Skeletal muscle cell (primary cell): Measurements from ENCODE around the gene SLC10A7.
A peak's percentile ranks its signal among the peaks of the same experiment; 100 is the strongest.

Experiments
- DNase-seq: peaks from one replicate; pipeline ENCODE4 v3.0.0-alpha.2; 2010; ENCODE audit warnings: low read depth
- H3K4me3 ChIP-seq: 2 replicates; pipeline ENCODE4 v1.5.1; 2011; ENCODE audit warnings: low read depth, mild to moderate bottlenecking, control low read depth, low read length, moderate library complexity

Gene SLC10A7

DNA sequence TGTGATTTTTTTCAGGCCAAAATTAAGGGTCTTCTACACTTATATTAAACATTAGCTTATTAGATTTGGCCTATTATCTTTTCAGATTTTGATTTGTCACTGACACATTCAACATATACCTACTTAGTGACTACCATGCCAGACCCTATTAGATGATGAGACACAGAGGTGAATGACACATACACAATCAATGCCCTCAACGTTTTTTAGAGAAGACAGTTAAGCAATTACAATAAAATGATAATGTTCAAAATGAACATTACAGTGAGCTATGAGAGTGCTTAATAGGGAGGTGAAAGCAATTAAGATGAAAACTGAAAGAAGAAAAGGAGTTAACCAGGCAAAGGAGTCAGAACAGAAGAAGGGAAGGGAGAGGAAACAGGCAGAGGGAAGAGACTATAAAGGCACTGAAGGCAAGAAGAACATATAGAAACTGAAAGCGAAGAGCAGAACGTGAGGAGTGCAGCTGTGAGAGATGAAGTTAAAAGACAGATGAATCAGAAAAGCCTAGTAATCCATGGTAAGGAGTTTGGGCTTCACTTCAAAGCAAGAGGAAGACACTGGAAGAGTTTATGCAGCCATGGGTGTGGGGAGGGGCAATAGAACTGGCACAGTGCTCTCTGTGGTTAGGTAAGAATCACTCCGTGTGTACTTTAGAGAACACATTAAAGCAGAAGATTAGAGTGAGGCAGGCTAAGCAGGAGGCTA is 188.4 kb downstream of the SLC10A7 start:
- DNase-seq, result peak; percentile 83
- H3K4me3 ChIP-seq, result peak overlapping the region; percentile 4

DNA sequence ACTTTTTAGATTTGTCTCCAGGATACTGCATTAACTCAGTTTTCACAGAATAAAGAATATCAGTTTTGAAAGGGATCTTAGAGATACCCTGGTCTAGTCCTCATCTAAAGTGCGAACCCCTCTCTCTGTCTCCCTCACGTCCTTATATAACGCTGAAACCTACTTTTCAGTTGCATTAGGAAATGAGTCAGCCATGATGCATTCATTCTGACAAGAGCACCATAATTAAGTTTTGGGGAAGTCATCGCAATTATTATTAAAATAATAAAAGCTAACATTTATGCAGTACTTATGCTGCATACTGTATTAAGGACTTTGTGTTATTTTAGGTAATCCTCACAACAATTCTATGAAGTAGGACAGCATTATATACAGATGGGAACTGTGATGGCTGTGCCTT is 191.3 kb downstream of the SLC10A7 start:
- no peak overlapping the region for H3K4me3 ChIP-seq
- no peak for DNase-seq

DNA sequence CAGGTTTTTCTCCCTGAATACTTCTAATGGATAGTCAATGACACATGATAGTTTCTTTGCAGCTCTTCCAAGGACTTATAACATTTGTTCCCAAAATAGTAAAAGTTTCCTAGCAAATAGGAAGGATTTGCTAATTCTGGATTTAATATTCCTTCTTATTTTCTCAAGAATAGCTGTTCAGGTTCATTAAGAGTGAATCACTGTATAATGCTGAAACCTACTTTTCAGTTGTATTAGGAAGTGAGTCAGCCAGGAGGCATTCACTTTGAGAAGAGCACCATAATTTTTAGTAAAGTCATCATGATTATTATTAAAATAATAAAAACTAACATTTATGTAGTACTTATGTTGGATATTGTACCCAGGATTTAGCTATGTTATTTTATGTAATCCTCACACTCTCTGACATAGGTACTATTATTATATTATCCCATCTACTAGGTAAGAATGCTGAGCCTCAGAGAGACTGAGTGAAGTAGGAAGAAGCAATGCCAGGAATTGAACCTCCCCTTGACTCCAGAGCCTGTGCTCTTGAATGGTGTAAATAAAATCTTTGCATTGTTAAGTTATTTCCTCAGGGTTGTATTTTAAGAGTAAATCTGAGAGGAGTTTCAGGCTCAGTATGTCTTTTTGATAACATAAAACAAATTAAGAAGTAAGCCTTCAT is 192.6 kb downstream of the SLC10A7 start:
- no peak overlapping the region for H3K4me3 ChIP-seq
- peak; percentile 41 for DNase-seq

DNA sequence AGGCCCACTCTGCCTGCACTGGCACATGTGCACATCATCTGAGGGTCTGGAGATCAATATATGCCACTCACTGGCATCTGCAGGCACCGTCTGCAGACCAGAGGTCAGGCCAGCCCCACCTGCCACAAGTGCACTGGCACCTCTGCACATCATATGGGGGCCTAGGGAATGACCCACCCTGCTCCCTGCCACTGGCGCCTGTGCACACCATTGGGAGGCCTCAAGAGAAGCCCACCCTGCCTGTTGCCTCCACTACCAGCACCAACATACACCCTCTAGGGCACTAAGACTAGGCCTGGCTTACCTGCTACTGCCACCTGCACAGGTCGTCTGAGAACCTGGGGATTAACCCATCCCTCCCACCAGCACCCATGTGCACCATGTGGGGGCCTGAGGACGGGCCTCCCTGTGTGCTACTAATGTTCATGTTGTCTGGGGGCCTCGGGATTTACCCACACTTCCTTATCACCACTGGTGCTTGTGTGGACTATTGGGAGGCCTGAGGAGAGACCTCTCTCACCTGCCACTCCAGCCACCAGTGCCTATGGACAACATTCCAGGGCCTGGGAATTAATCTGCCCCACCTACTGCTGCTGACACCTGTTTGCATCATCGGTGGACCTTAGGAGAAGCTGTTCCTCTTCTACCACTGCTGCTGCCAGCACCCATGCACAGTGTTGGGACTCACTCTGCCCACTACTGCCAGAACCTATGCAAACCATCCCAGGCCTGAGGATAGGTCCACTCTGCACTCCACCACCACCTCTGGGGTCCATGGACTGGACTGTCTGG is 193.7 kb downstream of the SLC10A7 start:
- H3K4me3 ChIP-seq, result no peak overlapping the region
- DNase-seq, result no peak

DNA sequence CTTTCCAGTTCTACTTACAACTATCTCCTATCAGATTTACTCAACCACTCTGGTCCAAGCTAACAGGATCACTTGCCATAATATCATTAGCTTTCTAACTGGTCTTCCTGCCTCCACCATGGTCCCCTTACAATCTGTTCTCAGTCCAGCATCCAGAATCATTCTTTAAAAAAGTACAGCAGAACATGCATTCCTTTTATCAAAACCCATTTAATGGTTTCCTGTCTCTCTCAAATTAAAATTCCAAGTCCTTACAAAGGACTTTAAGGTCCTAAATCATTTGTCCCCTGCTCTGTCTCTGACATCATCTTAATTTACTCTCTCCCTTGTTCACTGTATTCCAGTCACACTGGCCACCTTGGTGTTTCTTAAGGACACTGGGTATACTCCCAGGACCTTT is 202.8 kb downstream of the SLC10A7 start:
- DNase-seq, result no peak
- no peak overlapping the region for H3K4me3 ChIP-seq

DNA sequence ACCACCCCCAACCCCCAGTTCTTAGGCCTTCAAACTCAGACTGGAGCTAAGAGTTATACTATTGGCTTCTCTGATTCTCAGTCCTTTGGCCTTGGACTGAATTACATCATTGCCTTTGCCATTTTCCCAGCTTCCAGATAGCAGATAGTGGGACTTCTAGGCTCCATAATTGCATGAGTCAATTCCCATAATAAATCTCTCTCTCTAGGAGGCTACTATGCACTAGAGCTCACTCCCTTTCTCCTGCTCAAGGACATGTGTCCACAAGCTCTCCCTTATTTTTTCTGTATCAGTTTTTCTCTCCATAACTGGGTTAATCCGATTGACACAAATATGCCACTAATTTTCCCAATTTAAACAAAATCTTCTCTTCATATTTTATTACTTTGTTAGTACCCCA is 204.0 kb downstream of the SLC10A7 start:
- DNase-seq, result no peak
- no peak overlapping the region for H3K4me3 ChIP-seq

DNA sequence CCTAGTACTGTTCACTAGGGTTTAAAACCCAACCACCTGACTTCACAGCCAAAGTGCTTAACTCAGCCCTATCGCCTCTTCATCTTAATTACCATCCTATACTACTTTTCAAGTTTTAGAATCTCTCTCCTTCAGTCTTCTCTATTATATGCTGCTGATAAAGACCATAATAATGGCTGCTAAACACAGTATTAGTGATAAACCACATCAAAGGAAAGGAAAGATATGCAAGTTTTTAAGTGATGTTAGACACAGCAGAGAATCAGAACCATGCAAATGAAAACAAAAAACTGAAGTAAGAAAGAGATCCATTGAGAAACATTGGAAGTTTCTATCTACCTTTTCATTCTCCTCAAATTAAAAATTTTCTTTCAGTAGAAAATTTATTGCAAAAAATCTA is 206.6 kb downstream of the SLC10A7 start:
- DNase-seq, result no peak
- H3K4me3 ChIP-seq, result no peak overlapping the region

DNA sequence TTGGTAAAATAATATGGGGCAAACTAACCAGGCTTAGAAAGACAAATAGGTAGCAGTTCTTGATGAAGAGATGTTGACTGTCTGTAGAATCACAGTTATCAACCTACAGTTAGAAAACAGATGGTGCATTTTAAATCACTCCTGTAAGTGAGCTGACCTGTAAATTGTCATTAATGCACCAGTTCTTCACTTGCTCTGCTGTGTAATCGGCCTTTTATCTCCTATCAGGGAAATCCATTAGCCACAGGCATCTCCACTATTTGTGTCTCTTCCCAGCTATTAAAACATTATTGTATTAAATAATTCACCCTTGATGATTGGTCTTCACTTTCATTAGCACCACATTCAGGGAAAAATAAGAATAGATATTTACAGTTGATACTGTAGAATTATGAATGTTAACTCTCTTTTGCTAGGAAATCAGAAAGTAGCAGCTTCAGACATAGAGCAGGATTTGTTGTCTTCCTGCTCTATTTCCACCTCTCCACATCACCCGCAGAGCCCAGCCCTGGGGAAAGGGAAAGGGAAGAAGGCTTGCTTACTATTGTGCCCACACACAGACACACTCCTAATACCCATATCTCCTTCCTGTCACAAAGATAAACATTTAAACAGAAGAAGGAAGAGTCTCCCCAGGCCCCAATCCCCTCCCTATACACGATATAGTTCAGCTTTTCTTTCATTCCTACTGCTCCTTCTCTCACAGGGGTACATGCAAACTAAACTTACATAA is 210.3 kb downstream of the SLC10A7 start:
- DNase-seq, result no peak
- no peak overlapping the region for H3K4me3 ChIP-seq

DNA sequence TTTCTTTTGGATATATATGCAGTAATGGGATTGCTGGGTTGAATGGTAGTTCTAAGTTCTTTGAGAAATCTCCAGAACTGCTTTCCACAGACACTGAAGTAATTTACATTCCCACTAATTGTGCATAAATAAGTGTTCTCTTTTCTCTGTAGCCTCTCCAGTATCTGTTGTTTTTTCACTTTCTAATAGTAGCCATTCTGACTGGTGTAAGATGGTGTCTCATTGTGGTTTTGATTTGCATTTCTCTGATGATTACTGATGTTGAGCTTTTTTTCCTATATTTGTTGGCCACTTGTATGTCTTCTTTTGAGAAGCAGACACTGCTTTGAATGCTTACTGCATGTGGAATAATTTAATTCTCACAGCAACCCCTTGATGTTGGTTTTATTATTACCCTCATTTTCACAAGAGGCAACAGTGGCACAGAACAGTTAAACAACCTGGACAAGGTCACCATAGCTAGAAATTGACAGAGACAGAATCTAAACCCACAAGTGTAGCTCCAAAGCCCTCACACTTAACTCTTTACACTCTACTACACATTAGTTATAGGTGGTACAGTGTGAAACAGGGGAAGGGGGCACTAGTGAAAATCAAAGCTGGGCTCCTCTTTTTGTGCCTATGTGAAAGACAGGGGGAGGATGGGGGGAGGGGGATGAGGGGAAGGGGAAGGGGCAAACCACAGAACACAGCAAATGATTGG is 211.3 kb downstream of the SLC10A7 start:
- DNase-seq, result no peak
- H3K4me3 ChIP-seq, result no peak overlapping the region

DNA sequence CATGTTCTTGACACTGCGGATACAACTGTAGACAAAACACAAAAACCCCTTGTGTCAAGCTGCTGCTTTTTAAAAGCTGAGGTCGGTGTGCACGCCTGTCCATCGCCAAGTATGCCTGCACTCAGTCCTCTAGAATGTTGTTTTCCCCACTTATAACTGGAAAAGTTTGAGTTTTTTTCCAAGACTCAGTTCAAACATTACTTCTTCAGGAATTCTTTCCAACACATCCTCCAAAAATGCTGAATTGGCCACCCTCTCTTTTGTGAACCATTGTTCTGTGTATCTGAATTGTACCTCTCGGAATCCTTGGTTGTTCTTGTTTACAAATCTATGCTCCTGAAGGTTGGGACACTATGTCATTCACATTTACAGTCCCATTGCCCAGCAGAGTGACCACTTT is 212.8 kb downstream of the SLC10A7 start:
- no peak for DNase-seq
- no peak overlapping the region for H3K4me3 ChIP-seq

DNA sequence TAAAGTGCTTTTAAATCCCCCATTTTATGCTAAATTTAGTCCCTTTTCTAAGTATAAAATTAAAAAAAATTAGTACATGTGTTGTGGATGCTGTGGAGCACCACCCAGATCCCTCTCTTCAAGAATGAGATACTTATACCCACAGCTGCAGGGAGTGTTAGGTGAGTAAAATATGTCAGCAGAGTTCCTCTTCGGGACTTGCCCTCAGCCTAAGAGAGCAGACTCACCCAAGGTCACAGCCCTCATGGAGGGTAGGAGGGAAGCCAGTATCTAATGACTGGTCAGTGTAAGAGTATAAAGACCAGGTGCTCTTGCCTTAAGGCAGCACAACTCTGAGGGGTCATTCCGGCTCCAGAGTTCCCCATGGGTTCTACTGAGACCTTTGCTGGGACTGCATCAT is 218.9 kb downstream of the SLC10A7 start:
- DNase-seq, result no peak
- H3K4me3 ChIP-seq, result no peak overlapping the region

DNA sequence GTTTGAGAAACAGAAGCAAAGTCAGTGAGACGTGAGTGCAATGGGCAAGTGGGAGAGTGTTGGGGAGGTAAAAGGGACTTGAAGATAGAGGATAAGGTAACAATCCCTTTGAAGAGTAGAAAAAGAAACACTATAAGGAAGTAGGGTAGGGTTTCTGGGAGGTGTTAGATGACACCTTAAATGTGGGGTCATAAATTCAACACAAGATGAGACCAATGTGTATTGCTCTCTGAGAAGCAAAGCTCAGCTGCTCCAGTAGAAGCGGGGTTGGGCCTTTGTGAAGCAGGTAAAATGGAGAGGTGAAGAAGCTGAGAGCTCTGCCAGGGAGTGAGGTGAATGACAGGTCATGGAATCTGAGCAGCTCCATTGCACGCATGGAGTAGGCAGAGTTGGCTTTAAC is 222.1 kb downstream of the SLC10A7 start:
- no peak overlapping the region for H3K4me3 ChIP-seq
- DNase-seq, result no peak

DNA sequence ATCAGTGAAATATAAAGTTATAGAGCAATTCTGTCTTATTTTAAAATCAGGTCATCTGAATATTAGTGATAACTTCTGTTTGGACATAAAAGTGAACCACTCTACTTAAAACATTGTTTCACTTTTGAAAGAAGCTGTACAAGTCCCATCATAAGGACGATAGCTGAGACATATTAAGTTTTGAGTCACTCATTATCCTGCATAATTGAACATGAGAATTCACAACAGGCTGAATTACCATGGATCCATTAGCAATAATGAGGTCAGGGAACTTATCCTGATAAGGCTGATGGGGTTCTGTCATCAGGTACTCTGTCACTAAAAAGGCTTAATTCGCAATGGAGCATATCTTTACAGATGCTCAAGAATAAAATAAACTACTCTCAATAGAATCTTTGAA is 227.0 kb downstream of the SLC10A7 start:
- no peak for DNase-seq
- H3K4me3 ChIP-seq, result no peak overlapping the region

DNA sequence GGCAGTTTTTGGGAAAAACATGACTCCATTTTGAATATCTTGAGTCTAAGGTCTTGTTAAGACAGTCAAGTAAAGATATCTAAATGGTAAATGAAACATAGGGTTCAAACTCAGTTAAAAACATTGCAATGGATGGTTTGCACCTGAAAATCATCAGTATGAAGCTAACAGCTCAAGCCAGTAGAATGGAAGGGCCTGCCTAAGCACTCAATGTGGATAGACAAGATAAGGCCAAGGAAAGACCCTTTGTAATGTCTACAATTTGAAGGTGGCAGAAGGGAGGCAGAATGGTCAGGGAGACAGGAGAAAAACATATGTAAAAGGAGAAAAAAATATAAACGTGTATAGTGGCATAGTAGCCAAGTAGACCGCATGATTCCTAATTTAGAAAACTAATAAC is 229.2 kb downstream of the SLC10A7 start:
- DNase-seq, result no peak

DNA sequence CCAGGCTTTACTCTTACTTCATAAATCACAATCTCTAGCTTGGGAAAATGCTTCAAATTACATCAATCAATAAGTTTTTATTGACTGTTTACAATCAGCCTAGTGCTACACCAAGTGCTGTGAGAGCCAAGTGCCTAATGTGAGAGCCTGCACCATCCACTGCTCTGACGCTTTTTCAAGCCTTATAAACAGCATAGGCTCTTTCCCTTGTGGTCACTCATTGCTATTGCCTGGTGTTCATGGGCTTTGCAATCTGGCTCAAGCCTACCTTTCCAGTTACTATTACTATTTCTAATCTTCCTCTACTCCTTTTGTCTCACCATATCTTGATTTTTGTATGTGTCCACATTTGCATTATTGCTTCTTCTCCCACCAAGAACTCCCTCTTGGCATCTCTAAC is 230.4 kb downstream of the SLC10A7 start:
- no peak for DNase-seq
- no peak overlapping the region for H3K4me3 ChIP-seq

More for the DNA sequence above, 229.2 kb downstream of the SLC10A7 start:
- H3K4me3 ChIP-seq, result no peak overlapping the region

DNA sequence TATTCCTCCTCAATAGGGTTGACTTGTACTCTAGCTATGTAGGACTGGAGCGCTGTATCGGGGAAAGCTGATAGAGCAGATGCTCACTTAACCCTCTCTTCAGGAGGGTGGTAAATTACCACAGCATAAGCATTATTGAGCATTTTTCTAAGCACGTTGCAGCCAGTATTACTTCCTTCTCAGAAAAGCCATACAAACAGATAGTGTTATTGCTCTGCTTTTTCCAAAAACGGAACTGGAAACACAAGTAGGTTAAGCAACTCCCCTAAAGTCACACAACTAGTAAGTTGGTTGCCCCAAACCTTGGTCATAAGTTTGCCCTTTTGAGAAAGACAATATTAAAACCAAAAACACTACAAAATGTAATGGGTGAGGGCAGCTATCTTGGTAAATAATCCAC is 233.5 kb downstream of the SLC10A7 start:
- no peak for DNase-seq
- no peak overlapping the region for H3K4me3 ChIP-seq

DNA sequence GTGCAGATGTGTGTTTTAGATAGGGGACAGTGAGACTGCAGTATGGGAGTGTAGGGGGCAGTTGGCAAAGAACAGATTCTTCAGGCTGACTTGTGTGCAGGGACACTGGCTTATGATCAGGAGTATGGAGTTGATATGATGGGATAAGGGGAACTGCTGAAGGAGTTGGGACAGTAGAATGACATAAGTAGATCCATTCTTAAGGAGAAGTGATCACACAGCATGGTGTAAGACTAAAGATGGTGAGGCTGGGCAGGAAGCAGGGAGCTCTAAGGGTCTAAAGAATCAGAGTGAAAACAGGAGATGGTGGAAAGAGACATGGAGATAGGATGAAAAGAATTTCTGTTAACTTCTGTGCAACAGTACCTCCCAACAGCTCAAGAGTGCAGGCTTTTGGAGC is 236.7 kb downstream of the SLC10A7 start:
- no peak overlapping the region for H3K4me3 ChIP-seq
- no peak for DNase-seq

DNA sequence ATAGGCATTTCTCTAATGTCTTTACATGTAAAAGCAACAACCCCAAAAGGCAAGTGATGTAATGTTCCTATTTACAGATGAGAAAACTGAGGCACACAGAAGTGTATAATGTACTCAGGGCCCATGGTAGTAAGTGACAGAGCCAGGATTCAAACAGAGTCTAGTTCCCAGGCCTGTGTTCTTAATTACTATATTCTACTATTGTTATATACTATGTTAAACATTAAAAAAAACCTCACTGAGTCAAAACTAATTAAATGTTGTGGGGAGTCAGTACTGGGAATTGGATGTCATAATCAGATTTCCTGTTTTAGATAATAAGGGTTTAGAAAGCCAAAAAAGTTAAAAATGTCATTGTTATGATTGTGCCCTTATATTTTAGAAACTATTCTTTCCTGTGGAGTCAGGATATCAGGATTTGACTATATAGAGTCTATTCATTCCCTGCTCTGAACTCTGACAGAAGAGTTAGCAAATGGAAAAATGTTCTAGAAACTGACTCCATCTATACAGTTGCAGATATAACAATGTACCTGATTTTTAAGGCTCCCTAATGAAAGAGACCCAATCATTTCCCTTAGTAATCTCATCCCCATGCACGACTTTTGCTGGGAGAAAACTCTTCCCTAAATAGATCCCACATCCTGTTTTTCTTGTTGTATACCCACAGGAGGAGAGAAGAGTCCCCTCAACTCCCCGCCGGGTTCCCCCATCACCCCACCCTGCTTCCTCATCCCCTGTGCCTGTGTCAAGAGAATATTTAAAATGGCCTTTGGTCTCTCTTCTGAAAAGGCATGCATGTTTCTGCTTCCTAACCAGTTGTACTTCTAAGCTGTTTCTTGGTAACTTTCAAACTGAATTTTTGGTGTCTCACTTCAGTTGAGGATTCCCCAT is 237.7 kb downstream of the SLC10A7 start:
- H3K4me3 ChIP-seq, result no peak overlapping the region
- DNase-seq, result no peak
